Measurements from ENCODE around the gene ABCC4. TPM values are rescaled to one million over a fixed set of nuclear protein-coding genes. Genes with fewer than 3 reads are reported as not detected.

ABCC4 gene
- total RNA-seq, 5 donors from 2014 or later (not counting 1 experiment from before 2014, with no cell fraction given): 8.9 to 12.5 (median 9.5) TPM

- no peaks in the 10 kb centered on the region for H3K9me3 ChIP-seq
- Mint-ChIP-seq H3K4me1 (no peaks in the 10 kb centered on the region), H3K4me3 (no peak overlapping the region), H3K9me3 (no peaks in the 10 kb centered on the region), H3K27ac (no peak overlapping the region), H3K27me3 (no peaks in the 10 kb centered on the region), H3K36me3 (peaks cover 36% of the 10 kb centered on the region)
- no peak overlapping the region for H3K27ac ChIP-seq (ENCODE audit: low read length)
- WGBS (ENCODE audit: insufficient coverage): 100% methylated on average over 1 of the region's 6 CpGs
- H3K36me3 ChIP-seq (ENCODE audit: control insufficient read depth in 2 of 2, extremely low read depth in 1 of 2, insufficient read depth in 1 of 2, low read length in 1 of 2): peaks cover 10% of the 10 kb centered on the region in 2 donors
- DNase-seq: no peak
- CTCF ChIA-PET: interaction anchor here in 1 of 2 donors (0.5 kb wide), 1 partner anchor 571 kb away, joined by 6 read pairs; no protein-coding TSS in a partner anchor
- H3K4me1 ChIP-seq (ENCODE audit: control insufficient read depth in 1 of 2, extremely low read depth in 1 of 2, insufficient read depth in 2 of 2, low read length in 2 of 2): no peaks in the 10 kb centered on the region
- H3K4me3 ChIP-seq (ENCODE audit: control insufficient read depth in 1 of 2, extremely low read depth in 1 of 2, low read length in 1 of 2): no peak overlapping the region
- POLR2A ChIA-PET: no interaction called here
- no peaks in the 10 kb centered on the region for H3K27me3 ChIP-seq (replicated peaks in 1 of 2; ENCODE audit: control insufficient read depth in 2 of 2, extremely low read depth in 1 of 2, insufficient read depth in 2 of 2, low read length in 1 of 2)
- no peak for ATAC-seq (replicated peaks in 1 of 4)
Measured at GRCh38 chr13:95159458-95159857, 141.8 kb downstream of the ABCC4 start.

- CTCF ChIA-PET: interaction anchor here in 1 of 2 donors (0.5 to 1.0 kb wide), 2 partner anchors 33 to 94 kb away, joined by 3 to 4 read pairs; no protein-coding TSS in a partner anchor
Measured at GRCh38 chr13:95156208-95156607, 145.0 kb downstream of the ABCC4 start.

GRCh38 chr13:95155504-95155903 lies 145.7 kb downstream of the ABCC4 start:
- no peak overlapping the region for H3K4me3 ChIP-seq (ENCODE audit: control insufficient read depth in 1 of 2, extremely low read depth in 1 of 2, low read length in 1 of 2)
- H3K27me3 ChIP-seq (replicated peaks in 1 of 2; ENCODE audit: control insufficient read depth in 2 of 2, extremely low read depth in 1 of 2, insufficient read depth in 2 of 2, low read length in 1 of 2): no peaks in the 10 kb centered on the region
- CTCF ChIA-PET: interaction anchor here in 1 of 2 donors (0.5 to 1.4 kb wide), 3 partner anchors 21 to 249 kb away, joined by 3 to 7 read pairs (median 4); no protein-coding TSS in a partner anchor
- no peak for DNase-seq
- POLR2A ChIA-PET: interaction anchor here in 1 of 2 donors (0.5 kb wide), 2 partner anchors 127 to 537 kb away, joined by 3 to 5 read pairs; no protein-coding TSS in a partner anchor
- H3K36me3 Mint-ChIP-seq: peaks cover 32% of the 10 kb centered on the region
- no peaks in the 10 kb centered on the region for H3K4me1 ChIP-seq (ENCODE audit: control insufficient read depth in 1 of 2, extremely low read depth in 1 of 2, insufficient read depth in 2 of 2, low read length in 2 of 2)
- 100% methylated on average over 1 of the region's 3 CpGs for WGBS (ENCODE audit: insufficient coverage)
- ATAC-seq (replicated peaks in 1 of 4): no peak
- H3K36me3 ChIP-seq (ENCODE audit: control insufficient read depth in 2 of 2, extremely low read depth in 1 of 2, insufficient read depth in 1 of 2, low read length in 1 of 2): peaks cover 3 to 8% of the 10 kb centered on the region in 2 donors
- no peaks in the 10 kb centered on the region for H3K9me3 Mint-ChIP-seq
- no peaks in the 10 kb centered on the region for H3K9me3 ChIP-seq
- H3K4me3 Mint-ChIP-seq: no peak overlapping the region
- peaks cover 2 to 9% (median 6%) of the 10 kb centered on the region in 3 donors for H3K4me1 Mint-ChIP-seq
- no peak overlapping the region for H3K27ac Mint-ChIP-seq
- no peak overlapping the region for H3K27ac ChIP-seq (ENCODE audit: low read length)
- H3K27me3 Mint-ChIP-seq: no peaks in the 10 kb centered on the region

More at GRCh38 chr13:95156208-95156607, 145.0 kb downstream of the ABCC4 start:
- POLR2A ChIA-PET: interaction anchor here in 1 of 2 donors (0.6 kb wide), 1 partner anchor 601 kb away, joined by 4 read pairs; no protein-coding TSS in a partner anchor
- WGBS (ENCODE audit: insufficient coverage): 87% methylated on average over 3 of the region's 3 CpGs
- no peak for DNase-seq
- Histone ChIP-seq H3K36me3 (ENCODE audit: control insufficient read depth in 2 of 2, extremely low read depth in 1 of 2, insufficient read depth in 1 of 2, low read length in 1 of 2) (peaks cover 3 to 8% of the 10 kb centered on the region in 2 donors), H3K27me3 (replicated peaks in 1 of 2; ENCODE audit: control insufficient read depth in 2 of 2, extremely low read depth in 1 of 2, insufficient read depth in 2 of 2, low read length in 1 of 2) (no peaks in the 10 kb centered on the region), H3K4me3 (ENCODE audit: control insufficient read depth in 1 of 2, extremely low read depth in 1 of 2, low read length in 1 of 2) (no peak overlapping the region), H3K4me1 (ENCODE audit: control insufficient read depth in 1 of 2, extremely low read depth in 1 of 2, insufficient read depth in 2 of 2, low read length in 2 of 2) (no peaks in the 10 kb centered on the region), H3K9me3 (no peaks in the 10 kb centered on the region), H3K27ac (ENCODE audit: low read length) (no peak overlapping the region)
- Mint-ChIP-seq H3K27ac (no peak overlapping the region), H3K4me3 (no peak overlapping the region), H3K36me3 (peaks cover 35% of the 10 kb centered on the region), H3K4me1 (peaks cover 2 to 3% (median 3%) of the 10 kb centered on the region in 3 donors), H3K27me3 (no peaks in the 10 kb centered on the region), H3K9me3 (no peaks in the 10 kb centered on the region)
- ATAC-seq (replicated peaks in 1 of 4): no peak

- peaks cover 2 to 9% (median 6%) of the 10 kb centered on the region in 3 donors for H3K4me1 Mint-ChIP-seq
- H3K9me3 ChIP-seq: no peaks in the 10 kb centered on the region
- no peak overlapping the region for H3K4me3 Mint-ChIP-seq
- no peaks in the 10 kb centered on the region for H3K4me1 ChIP-seq (ENCODE audit: control insufficient read depth in 1 of 2, extremely low read depth in 1 of 2, insufficient read depth in 2 of 2, low read length in 2 of 2)
- H3K9me3 Mint-ChIP-seq: no peaks in the 10 kb centered on the region
- DNase-seq (no peak), ATAC-seq (replicated peaks in 1 of 4) (no peak)
- no peak overlapping the region for H3K4me3 ChIP-seq (ENCODE audit: control insufficient read depth in 1 of 2, extremely low read depth in 1 of 2, low read length in 1 of 2)
- H3K27me3 ChIP-seq (replicated peaks in 1 of 2; ENCODE audit: control insufficient read depth in 2 of 2, extremely low read depth in 1 of 2, insufficient read depth in 2 of 2, low read length in 1 of 2): no peaks in the 10 kb centered on the region
- H3K27ac ChIP-seq (ENCODE audit: low read length): no peak overlapping the region
- H3K27ac Mint-ChIP-seq: no peak overlapping the region
- CTCF ChIA-PET: interaction anchor here in 1 of 2 donors (0.5 to 1.4 kb wide), 2 partner anchors 21 to 249 kb away, joined by 4 to 7 read pairs; no protein-coding TSS in a partner anchor
- H3K36me3 ChIP-seq (ENCODE audit: control insufficient read depth in 2 of 2, extremely low read depth in 1 of 2, insufficient read depth in 1 of 2, low read length in 1 of 2): peaks cover 3 to 8% of the 10 kb centered on the region in 2 donors
- POLR2A ChIA-PET: interaction anchor here in 1 of 2 donors (0.5 kb wide), 2 partner anchors 126 to 538 kb away, joined by 3 to 5 read pairs; no protein-coding TSS in a partner anchor
- peaks cover 29% of the 10 kb centered on the region for H3K36me3 Mint-ChIP-seq
- WGBS (ENCODE audit: insufficient coverage): no CpG with 5 or more reads among the region's 4 CpGs
- no peaks in the 10 kb centered on the region for H3K27me3 Mint-ChIP-seq
Measured at GRCh38 chr13:95155093-95155492, 146.2 kb downstream of the ABCC4 start.

GRCh38 chr13:95154413-95154886 lies 146.8 kb downstream of the ABCC4 start:
- Histone ChIP-seq H3K27me3 (replicated peaks in 1 of 2; ENCODE audit: control insufficient read depth in 2 of 2, extremely low read depth in 1 of 2, insufficient read depth in 2 of 2, low read length in 1 of 2) (no peaks in the 10 kb centered on the region), H3K4me1 (ENCODE audit: control insufficient read depth in 1 of 2, extremely low read depth in 1 of 2, insufficient read depth in 2 of 2, low read length in 2 of 2) (no peaks in the 10 kb centered on the region), H3K27ac (ENCODE audit: low read length) (no peak overlapping the region), H3K9me3 (no peaks in the 10 kb centered on the region), H3K4me3 (ENCODE audit: control insufficient read depth in 1 of 2, extremely low read depth in 1 of 2, low read length in 1 of 2) (no peak overlapping the region), H3K36me3 (ENCODE audit: control insufficient read depth in 2 of 2, extremely low read depth in 1 of 2, insufficient read depth in 1 of 2, low read length in 1 of 2) (peaks cover 3% of the 10 kb centered on the region in 2 donors)
- peaks cover 2 to 9% (median 6%) of the 10 kb centered on the region in 3 donors for H3K4me1 Mint-ChIP-seq
- H3K27ac Mint-ChIP-seq: peak overlapping the region in 1 of 2 donors; percentile 16
- ChIA-PET POLR2A (no interaction called here), CTCF (interaction anchor here in 1 of 2 donors (1.4 kb wide), 1 partner anchor 250 kb away, joined by 4 read pairs; no protein-coding TSS in a partner anchor)
- H3K4me3 Mint-ChIP-seq: no peak overlapping the region
- no peaks in the 10 kb centered on the region for H3K27me3 Mint-ChIP-seq
- no CpG with 5 or more reads among the region's 3 CpGs for WGBS (ENCODE audit: insufficient coverage)
- peaks cover 28% of the 10 kb centered on the region for H3K36me3 Mint-ChIP-seq
- DNase-seq (no peak), ATAC-seq (replicated peaks in 1 of 4) (no peak)
- no peaks in the 10 kb centered on the region for H3K9me3 Mint-ChIP-seq

GRCh38 chr13:95153647-95154412 lies 147.4 kb downstream of the ABCC4 start:
- no peaks in the 10 kb centered on the region for H3K27me3 Mint-ChIP-seq
- H3K27me3 ChIP-seq (replicated peaks in 1 of 2; ENCODE audit: control insufficient read depth in 2 of 2, extremely low read depth in 1 of 2, insufficient read depth in 2 of 2, low read length in 1 of 2): no peaks in the 10 kb centered on the region
- H3K36me3 ChIP-seq (ENCODE audit: control insufficient read depth in 2 of 2, extremely low read depth in 1 of 2, insufficient read depth in 1 of 2, low read length in 1 of 2): peaks cover 3% of the 10 kb centered on the region in 2 donors
- no CpG with 5 or more reads among the region's 7 CpGs for WGBS (ENCODE audit: insufficient coverage)
- H3K4me1 ChIP-seq (ENCODE audit: control insufficient read depth in 1 of 2, extremely low read depth in 1 of 2, insufficient read depth in 2 of 2, low read length in 2 of 2): no peaks in the 10 kb centered on the region
- ChIA-PET POLR2A (no interaction called here), CTCF (interaction anchor here in 1 of 2 donors (1.4 kb wide), 1 partner anchor 251 kb away, joined by 4 read pairs; no protein-coding TSS in a partner anchor)
- peaks cover 28% of the 10 kb centered on the region for H3K36me3 Mint-ChIP-seq
- H3K4me1 Mint-ChIP-seq: peaks cover 2 to 9% (median 6%) of the 10 kb centered on the region in 3 donors
- ATAC-seq (replicated peaks in 1 of 4) (no peak), DNase-seq (no peak)
- H3K27ac ChIP-seq (ENCODE audit: low read length): no peak overlapping the region
- H3K9me3 Mint-ChIP-seq: no peaks in the 10 kb centered on the region
- H3K4me3 Mint-ChIP-seq: no peak overlapping the region
- peak overlapping the region in 1 of 2 donors; percentile 16 for H3K27ac Mint-ChIP-seq
- no peak overlapping the region for H3K4me3 ChIP-seq (ENCODE audit: control insufficient read depth in 1 of 2, extremely low read depth in 1 of 2, low read length in 1 of 2)
- no peaks in the 10 kb centered on the region for H3K9me3 ChIP-seq

Measured in T-cell (primary cell).